Effector CD4-positive, alpha-beta T cell (primary cell): ENCODE data around the gene SMTNL2. TPM values are rescaled to one million over a fixed set of nuclear protein-coding genes. Genes with fewer than 3 reads are reported as not detected.

ENCODE experiments used
- DNase-seq: peaks from one replicate; pipeline ENCODE4 v3.0.0-alpha.2; 2020
- total RNA-seq: gene quantifications from one replicate; lab custom pipeline; 2026; lab: John Stamatoyannopoulos, UW

SMTNL2 gene
- total RNA-seq: not detected

DNA sequence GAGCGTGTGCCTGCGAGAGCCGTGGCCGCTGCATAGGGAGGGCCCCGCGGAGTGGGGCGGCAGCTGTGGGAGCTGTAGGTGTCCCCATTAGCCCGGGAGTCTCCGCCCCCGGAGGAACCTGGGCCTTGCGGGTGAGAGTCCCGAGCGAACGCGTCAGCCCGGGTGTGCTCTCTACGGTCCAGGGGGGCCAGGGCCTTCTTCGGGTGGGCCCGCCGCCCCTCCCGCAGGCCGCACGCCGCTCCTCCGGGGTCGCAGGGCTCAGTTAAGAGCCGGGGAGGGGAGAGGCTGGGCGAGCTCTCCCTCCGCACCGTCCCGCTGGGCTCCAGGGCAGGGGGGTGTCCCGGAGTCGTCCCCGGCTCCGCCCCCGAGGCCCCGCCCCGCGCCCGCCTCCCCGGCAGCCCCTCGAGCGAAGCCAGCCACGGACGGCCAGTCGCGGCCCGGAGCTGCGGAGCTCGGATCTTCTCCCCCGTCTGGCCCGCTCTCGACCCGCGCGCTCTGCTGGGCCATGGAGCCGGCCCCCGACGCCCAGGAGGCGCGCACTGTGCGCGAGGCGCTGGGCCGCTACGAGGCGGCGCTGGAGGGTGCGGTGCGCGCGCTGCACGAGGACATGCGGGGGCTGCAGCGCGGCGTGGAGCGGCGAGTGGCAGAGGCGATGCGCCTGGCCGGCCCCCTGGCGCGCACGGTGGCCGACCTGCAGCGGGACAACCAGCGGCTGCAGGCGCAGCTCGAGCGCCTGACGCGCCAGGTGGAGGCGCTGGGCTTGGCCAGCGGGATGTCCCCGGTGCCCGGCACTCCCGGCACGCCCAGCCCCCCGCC is at the start of gene SMTNL2:
Gene SMTNL2, plus strand, starts transcription at position 429 of the 816 bp plus-strand sequence. Its CDS starts 77 bp downstream, at position 506.
- no peak for DNase-seq

DNA sequence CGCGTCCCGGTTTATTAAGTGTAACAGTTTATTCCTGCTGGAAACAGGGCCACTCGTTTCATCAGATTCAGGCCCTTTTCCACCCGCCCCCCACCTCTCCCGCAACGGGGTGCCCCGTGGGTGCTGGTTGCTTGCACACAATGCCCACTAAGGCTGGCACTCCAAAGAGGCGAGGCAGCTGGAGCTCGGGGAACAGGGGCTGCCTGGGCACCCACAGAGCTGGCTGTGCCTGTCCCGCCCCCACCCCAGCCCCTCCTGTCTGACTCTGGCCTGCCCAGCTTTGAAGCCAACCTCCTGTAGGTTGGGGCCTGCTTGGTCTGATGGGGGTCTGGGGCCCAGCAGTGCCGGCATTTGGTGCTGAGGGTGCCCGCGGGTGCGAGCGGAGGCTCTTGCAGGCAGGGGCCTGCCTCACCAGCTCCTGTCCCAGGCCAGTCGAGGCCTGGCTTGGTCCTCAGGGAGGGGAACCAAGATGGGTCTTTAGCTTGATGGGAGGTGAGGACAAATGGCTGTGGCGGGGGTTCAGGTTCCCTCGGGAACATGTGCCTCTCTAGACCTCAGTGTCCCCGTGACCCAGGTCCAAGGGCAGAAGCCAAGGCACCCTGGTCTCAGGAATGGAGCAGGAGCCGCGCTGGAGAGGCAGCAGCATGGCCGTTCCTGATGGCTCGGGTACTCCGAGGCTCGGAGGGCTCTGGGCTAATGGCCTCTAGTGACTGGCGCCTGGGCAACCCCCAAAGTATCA is 49.2 kb upstream of the SMTNL2 start:
- no peak for DNase-seq

DNA sequence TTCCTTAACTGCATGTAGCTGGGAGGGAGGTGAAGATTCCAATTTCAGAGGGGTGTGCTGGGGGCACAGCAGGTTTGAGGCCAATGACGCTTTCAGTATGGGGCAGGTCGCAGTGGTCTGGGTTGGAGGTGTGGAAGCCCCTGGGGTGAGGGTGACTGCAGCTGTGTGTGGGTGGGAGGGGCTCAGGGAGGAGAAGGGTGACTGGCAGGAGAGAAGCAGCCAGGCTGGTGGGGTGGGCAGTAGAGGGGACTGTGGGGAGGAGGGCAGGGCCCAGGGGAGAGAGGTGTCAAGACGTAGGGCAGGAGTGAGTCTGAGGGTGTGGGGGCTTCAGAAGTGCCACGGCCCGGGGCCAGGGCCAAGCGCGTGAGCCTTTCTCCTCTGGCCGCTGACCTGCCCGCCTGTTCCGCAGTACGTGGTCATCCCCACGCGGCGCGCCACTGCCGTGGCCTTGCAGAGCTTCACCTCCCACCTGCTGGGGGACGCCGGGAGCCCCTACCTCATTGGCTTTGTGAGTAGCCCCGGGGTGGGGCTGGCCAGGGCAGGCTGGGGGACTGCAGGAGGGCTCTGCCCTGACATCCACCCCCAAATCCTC is 48.6 kb upstream of the SMTNL2 start:
- no peak for DNase-seq

DNA sequence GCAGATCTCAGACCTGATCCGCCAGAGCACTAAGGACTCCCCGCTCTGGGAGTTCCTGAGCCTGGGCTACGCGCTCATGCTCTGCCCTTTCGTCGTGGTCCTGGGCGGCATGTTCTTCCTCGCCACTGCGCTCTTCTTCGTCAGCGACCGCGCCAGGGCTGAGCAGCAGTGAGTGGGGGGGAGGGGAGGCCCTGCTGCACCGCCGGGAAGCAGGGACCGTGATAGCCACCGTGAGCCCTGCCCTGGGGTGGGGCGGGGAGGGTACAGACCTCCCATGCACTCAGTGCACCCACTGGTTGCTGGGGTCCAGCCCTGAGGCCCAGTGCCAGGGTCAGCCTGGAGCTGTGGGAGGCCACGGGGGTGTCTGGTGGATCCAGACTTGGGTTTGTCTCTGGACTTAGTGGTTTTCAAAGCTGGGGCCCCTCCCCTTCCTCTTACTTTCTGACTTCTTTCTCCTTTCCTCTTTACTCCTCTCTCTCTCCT is 48.0 kb upstream of the SMTNL2 start:
- no peak for DNase-seq

DNA sequence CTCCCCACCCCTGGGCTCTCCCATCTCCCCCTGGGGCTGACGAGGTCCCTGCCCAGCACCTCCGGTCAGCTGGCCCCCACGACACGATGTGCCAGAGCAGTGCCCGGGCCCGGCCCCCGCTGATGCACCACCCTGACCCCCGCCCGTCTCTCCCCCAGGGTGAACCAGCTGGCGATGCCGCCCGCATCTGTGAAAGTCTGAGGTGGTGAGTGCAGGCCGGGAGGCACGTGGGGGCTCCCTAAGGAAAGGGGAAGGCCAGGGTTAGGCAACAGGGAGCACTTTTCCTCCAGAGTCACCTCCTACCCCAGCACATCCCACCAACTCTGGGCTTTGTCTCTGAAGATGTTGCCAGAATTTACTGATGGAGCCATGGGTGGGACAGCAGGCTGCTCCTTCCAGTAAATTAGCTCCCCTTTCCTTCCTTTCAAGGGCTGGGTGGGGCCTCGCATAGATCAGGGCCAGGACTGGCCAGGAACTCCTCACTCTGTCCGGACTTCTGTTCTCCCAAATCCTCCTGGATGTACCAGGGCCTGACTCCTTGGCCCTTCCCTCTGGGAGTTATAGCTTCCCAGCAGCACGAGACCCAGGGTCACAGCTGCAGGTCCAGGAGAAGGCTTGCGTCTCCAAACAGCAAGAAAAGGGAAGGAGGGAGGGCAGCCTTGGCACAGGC is 47.5 kb upstream of the SMTNL2 start:
- no peak for DNase-seq

DNA sequence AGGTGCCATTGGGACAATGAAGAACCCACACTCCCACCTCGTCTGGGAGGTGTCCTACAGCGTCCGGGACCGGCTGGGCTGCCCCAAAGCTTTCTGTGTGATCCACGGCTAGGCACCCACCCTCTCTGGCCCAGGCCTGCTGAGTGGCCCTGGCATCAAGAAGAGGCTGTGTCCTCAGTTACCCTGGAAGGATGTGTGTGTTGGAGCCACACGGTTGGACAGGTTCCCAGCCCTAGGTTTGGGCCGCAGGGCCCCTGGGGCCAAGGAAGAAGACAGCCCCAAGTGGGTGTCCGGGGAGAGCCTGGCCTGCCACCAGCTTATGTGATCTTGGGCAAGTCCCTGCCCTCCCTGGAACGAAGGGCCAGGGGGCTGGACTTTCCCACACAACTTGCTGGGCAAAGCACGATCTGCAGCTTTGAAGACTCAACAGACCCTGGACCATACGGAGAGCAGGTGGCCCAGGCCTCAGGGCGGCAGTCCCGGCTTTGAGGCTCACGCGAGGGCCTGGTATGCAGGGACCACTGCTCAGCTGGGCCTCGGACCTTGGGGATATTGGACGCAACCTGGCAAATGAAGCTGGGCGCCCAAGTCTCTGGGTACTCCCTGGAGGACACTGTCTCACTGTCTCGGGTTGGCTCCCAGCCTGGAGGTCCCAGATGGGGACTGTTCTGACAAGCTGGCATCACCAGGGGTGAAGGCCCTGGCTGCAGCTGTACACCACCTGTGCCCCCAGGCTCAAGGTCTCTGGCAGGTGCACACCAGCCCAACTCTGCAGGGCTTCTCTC is 46.7 kb upstream of the SMTNL2 start:
- DNase-seq: no peak

GRCh38 chr17:4538236-4539002 is 45.9 kb upstream of the SMTNL2 start:
- no peak for DNase-seq

DNA sequence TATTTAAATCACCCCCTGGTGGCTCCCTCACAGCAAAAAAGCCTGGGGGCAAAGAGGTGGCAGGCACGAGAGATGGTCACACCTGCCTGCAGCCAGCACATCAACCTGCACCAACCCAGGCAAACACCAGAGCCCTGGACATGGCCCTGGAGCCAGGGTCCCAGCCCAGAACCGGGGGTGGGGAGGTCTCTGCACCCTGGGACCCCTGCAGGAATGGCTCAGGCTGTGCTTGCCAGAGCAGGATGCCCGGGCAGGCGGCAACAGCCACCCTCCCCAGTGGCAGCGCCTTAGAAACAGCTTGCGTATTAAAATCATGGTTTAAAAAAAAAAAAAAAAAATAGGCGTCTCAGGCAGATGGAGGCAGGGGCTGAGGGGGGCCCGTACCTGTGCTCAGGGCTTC is 45.3 kb upstream of the SMTNL2 start:
- DNase-seq: no peak

DNA sequence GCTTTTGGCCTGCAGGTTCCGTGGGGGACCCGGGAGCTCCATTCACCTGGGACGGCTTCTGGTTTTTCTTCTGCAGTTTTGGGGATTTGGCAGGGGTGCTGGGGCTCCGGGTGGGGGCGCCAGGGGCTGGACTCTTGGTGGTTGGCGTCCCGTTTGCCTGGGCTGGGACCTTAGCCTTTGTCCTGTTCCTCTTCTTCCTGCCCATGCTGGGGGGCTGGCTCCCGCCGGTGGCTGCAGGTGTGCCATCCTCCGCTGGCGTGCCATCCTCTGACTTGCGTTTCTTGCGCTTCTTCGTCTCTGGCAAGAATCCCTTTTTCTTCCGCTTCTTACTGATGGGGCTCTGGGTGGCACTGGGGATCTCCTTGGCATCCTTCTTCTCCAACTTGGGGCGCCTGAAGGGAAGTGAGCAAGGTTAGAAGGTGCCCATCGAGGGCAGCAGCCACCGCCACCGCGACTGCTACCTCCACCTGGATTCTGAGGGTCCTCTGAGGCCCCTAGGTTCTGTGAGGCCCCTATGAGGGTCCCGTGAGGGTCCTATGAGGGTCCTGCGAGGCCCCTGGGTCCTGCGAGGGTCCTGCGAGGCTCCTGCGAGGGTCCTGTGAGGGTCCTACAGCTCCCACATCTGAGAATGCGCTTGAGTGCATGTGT is 44.6 kb upstream of the SMTNL2 start:
- no peak for DNase-seq

DNA sequence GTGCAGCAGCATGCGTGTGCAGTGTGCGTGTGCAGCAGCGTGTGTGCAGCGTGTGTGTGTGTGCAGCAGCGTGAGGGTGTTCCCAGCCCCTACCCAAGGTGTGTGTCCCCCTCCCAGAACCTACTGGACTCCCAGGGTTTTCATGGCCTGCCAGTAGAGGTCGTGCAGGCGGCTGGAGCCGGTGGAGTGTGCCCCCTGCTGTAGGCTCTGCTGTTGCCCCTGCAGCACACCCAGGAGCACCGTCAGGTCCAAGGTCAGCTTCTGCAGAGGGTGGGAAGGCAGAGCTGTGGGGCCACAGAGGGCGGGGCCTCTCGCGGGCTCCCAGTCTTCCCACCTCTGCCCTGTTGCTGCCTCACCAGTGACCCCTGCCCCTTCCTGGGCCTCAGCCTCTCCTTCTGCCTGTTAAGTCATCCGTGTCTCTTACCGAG is 44.1 kb upstream of the SMTNL2 start:
- no peak for DNase-seq

DNA sequence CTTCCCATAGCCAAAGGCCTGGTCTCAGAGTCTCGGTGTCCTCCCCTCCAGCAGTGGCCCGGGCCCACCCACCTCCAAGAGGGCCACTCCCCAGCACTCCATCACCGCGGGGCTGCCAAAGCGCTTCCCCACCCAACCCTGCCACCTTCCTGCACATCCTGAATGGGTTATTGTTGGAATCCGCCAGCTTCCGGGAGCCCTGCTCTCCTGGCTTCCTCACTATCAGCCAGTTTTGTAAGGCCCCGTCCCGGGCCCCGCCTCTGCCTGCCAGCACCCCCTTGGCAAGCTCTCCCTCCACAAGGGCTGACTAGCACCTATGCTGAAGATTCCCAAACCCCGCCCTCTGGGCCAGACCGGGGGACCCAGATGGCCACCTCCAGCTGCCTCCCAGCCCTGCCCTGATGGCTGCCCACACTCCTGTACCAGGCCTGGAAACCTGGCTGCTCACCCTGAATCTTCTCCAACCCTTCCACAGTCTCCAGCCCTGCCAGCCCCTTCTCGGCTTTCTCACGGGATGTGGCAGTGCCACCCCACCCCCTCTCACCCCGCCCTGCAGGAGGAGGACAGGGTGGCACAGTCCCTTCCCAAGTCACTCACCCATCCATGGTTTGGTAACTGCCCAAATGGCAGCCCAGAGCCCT is 43.5 kb upstream of the SMTNL2 start:
- no peak for DNase-seq

DNA sequence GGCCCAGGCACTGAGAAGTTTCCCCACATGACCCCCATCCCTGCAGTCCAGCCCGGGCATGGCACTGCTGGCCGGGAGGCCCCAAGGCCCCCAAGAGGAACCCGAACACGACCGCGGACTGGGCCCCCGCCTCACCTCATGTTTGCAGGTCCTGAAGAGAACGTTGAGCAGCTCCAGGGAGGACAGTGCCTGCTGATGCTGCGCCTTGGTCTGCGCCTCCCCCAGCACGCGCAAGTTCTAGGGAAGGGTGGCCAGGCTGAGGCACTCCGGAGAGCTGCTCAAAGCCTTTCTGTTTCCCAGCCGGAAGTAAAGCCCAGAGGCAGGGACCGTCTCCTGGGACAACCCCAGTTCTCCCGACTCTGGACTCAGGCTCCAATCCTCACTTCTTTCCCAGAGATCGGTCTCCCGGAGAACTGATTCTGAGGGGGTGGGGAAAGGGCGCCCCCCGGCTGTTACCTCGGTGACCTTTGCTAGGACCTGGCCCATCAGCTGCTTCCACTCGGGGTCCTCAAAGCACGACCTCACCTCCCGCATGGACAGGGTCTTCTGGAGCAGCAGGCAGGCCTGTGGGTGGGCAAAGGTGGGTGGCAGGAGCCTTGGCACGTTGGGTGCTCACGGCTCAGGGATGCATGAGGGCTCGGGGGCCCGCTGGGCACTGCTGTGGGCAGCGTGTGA is 42.9 kb upstream of the SMTNL2 start:
- no peak for DNase-seq

- DNase-seq: no peak
Observed at GRCh38 chr17:4542003-4542725, 42.2 kb upstream of the SMTNL2 start.

GRCh38 chr17:4542726-4543191 is 41.6 kb upstream of the SMTNL2 start:
- DNase-seq: no peak

GRCh38 chr17:4543557-4544026 is 40.7 kb upstream of the SMTNL2 start:
- no peak for DNase-seq

DNA sequence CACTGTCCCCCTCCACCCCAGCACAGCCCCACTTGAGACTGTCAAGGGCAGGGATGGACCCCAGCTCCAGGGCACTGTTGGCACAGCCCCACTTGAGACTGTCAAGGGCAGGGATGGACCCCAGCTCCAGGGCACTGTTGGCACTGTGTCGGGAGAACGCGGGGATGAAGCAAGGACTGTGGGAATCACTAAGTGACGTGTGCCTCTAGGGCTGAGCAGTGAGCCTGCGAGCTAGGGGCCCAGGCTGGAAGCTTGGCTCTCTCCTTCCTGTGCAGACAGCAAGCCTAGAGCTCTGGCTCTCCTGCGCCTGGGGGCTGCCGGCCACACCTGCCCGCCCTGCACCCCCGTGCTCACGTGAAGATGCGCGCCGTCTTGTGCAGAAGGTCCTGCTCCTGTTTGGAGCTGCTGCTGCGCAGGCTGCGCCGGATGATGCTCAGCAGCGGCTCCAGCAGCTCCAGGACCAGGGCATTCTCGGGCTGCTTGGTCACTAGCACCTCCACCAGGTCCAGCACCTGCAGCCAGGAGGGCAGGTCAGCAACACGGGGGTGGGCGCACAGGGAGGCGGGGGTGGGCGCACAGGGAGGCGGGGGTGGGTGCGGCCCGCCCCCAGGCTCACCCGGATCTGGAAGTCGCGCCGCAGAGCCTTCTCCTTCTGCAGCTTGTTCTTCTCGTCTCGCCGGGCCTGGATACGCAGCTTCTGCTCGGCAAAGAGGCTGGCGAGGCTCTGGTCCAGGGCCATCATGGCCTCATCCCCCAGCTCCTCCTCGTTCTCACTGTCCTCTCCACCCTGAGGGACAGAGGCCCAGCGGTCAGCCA is 40.0 kb upstream of the SMTNL2 start:
- DNase-seq: no peak

- DNase-seq: no peak
Observed at GRCh38 chr17:4544951-4545216, 39.4 kb upstream of the SMTNL2 start.
